Erythroblast (primary cell): ENCODE results near the gene ARHGAP30.
"Not testable (repeated sequence)": the region's sequence is repeated elsewhere in the genome, so short reads cannot be mapped to it uniquely, and the experiment has no call there.

Experiments
- GATA1 ChIP-seq: IDR thresholded peaks from 2 replicates; pipeline ENCODE4 v1.6.1; 2011; ENCODE audit warnings: low read depth, mild to moderate bottlenecking, control low read depth, low read length, moderate library complexity
- POLR2A ChIP-seq: IDR thresholded peaks from 2 replicates; pipeline ENCODE4 v1.6.1; 2011; ENCODE audit warnings: mild to moderate bottlenecking, low read length

DNA sequence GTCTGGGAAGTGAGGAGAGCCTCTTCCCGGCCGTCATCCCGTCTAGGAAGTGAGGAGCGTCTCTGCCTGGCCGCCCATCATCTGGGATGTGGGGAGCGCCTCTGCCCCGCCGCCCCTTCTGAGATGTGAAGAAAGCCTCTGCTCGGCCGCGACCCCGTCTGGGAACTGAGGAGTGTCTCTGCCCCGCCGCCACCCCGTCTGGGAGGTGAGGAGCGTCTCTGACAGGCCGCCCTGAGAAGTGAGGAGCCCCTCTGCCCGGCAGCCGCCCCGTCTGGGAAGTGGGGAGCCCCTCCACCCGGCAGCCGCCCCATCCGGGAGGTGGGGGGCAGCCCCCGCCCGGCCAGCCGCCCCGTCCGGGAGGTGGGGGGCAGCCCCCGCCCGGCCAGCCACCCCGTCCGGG lies 40.2 kb downstream of the ARHGAP30 start:
- TF ChIP-seq POLR2A, GATA1: not testable (repeated sequence)
